ENCODE data around the gene SCN4A.

- no peak for TF ChIP-seq CTCF (IDR thresholded peaks at IDR 0.05)
- no peak for TF ChIP-seq POLR2A (IDR thresholded peaks at IDR 0.05; ENCODE audit: low read depth)
Observed at GRCh38 chr17:64007838-64008282, 35.1 kb upstream of the SCN4A start.

All from esophagus muscularis mucosa (tissue), 3 donors.